Mesodermal cell (in vitro differentiated cells): ENCODE data around the gene SYT9.

Experiments
- H3K27ac ChIP-seq: 2 replicates; pipeline ENCODE4 v1.7.0; 2013; ENCODE audit warnings: mild to moderate bottlenecking, low read depth, low read length, moderate library complexity; ENCODE audit not compliant: severe bottlenecking
- H3K36me3 ChIP-seq: 2 replicates; pipeline ENCODE4 v1.7.1; 2013; ENCODE audit warnings: mild to moderate bottlenecking, low read length, moderate library complexity; ENCODE audit not compliant: control insufficient read depth, insufficient read depth
- H3K4me1 ChIP-seq: one replicate; pipeline ENCODE4 v1.7.1; 2013; ENCODE audit warnings: mild to moderate bottlenecking, low read length; ENCODE audit not compliant: insufficient read depth, control insufficient read depth, poor library complexity, severe bottlenecking
- H3K4me3 ChIP-seq: 2 replicates; pipeline ENCODE4 v1.7.0; 2013; ENCODE audit warnings: low read length, control low read depth, mild to moderate bottlenecking; ENCODE audit not compliant: insufficient read depth, poor library complexity, severe bottlenecking; ENCODE audit errors: extremely low read depth
- H3K9me3 ChIP-seq: 2 replicates; pipeline ENCODE4 v1.7.1; 2013; ENCODE audit warnings: mild to moderate bottlenecking, low read length, moderate library complexity; ENCODE audit not compliant: control insufficient read depth
- WGBS, 2 experiments: methylation state at CpG; one replicate each; pipeline ENCODE4 v1.1.5; 2013; ENCODE audit warnings: missing lambda C conversion rate in 2 of 2; ENCODE audit not compliant: insufficient coverage in 2 of 2; 5-methylcytosine and 5-hydroxymethylcytosine counted together

Gene SYT9

DNA sequence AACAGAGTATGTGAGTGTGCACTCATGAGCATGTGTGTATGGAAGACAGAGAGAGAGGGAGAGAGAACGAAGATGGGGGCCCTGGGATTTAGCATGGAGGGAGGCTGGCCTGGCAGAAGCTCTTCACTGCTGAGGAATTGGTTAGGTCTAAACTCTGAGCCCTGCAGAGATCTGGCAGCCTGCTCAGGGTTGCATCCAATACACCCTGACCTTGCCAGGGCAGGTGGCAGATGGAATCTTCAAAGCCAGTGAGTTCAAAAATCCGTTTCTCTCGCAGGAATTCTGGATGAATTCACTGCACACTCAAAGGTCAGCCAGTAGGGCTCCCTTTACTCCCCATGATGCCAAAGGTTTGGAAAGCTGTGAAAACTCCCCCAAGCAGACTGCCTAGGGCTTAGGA lies 172.2 kb downstream of the SYT9 start:
- no peaks in the 10 kb centered on the region for H3K4me1 ChIP-seq
- H3K9me3 ChIP-seq: no peaks in the 10 kb centered on the region
- H3K36me3 ChIP-seq: no peaks in the 10 kb centered on the region
- H3K4me3 ChIP-seq: no peak overlapping the region
- 90 to 93% methylated on average over 3 of the region's 3 CpGs for WGBS, 2 experiments
- no peak overlapping the region for H3K27ac ChIP-seq

DNA sequence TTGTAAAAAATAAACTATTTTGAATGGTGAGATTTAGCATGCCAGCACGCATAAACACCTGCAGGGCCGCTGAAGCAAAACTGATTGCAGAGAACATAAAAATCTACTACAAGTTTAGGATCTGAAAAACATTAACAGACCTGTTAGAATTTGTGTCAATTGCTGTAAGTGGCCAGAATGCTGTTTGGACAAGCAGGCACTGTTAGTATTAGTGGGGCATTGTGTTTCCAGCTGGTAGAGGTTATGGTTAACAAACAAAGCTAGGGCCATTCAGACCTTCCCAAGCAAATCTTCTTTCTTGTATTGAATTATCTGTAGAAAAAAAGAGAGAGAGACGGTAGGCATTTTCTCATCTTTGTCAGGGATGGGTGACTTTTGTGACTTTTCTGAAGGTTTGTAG lies 176.0 kb downstream of the SYT9 start:
- Histone ChIP-seq H3K36me3 (no peaks in the 10 kb centered on the region), H3K9me3 (no peaks in the 10 kb centered on the region), H3K4me3 (no peak overlapping the region), H3K27ac (no peak overlapping the region), H3K4me1 (no peaks in the 10 kb centered on the region)
- WGBS, 2 experiments: 100% methylated on average over 1 of the region's 3 CpGs; no CpG with 5 or more reads in 1 of the 2 experiments

DNA sequence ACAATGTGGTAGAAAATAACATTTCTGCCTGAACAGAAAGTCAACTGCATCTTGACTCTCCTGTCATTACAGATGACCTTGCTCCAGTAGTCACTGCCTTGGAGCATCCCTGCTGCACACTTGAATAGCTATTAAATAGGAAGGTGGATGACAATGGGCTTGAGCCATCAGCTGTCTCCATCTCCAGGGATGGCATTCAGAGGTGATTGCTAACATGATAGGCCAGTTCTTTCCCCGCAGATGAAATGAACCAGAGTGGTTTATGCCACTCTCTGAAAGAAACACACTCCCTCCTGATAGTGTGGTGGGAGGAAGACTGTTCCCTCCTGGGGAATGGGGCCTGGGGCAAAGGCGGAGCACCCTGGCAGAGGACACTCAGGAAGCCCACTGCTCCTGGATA lies 176.5 kb downstream of the SYT9 start:
- no peak overlapping the region for H3K27ac ChIP-seq
- WGBS, 2 experiments: no CpG with 5 or more reads among the region's 2 CpGs
- H3K9me3 ChIP-seq: no peaks in the 10 kb centered on the region
- no peaks in the 10 kb centered on the region for H3K36me3 ChIP-seq
- H3K4me1 ChIP-seq: no peaks in the 10 kb centered on the region
- no peak overlapping the region for H3K4me3 ChIP-seq

DNA sequence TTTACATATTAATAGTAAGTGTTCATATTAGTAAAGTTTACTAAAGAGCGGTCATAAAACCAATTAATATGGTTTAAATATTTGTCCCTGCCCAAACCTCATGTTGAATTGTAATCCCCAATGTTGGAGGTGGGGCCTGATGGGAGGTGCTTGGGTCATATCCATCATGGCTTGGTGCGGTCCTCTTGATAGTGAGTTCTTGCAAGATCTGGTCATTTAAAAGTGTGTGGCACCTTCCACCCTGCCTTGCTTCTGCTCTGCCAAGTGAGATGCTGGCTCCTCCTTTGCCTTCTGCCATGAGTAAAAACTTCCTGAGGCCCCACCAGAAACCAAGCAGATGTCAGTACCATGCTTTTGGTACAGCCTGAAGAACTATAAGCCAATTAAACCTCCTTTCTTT lies 178.8 kb downstream of the SYT9 start:
- WGBS, 2 experiments: 100% methylated on average over 1 of the region's 2 CpGs; no CpG with 5 or more reads in 1 of the 2 experiments
- H3K9me3 ChIP-seq: no peaks in the 10 kb centered on the region
- no peak overlapping the region for H3K4me3 ChIP-seq
- H3K36me3 ChIP-seq: no peaks in the 10 kb centered on the region
- no peaks in the 10 kb centered on the region for H3K4me1 ChIP-seq
- no peak overlapping the region for H3K27ac ChIP-seq

DNA sequence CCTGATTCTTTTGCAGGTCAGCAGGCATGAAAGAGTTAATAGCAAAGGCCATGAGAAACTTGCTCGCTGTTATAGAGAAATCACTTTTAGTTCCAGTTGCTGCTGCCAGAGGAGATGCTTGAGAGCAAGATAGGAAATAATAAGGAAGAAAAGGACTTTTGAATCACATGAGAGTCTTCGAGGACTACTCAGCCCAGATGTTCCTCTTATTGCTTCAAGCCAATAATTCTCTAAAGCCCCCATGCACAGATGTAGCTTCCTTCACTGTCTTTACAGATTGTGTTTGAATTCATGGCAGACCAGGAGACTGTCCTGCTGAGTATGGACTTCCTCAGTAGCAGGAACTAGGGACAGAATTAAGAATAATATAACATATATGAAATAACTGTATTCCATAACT lies 183.5 kb downstream of the SYT9 start:
- H3K4me1 ChIP-seq: no peaks in the 10 kb centered on the region
- H3K4me3 ChIP-seq: no peak overlapping the region
- H3K27ac ChIP-seq: no peak overlapping the region
- no peaks in the 10 kb centered on the region for H3K36me3 ChIP-seq
- H3K9me3 ChIP-seq: no peaks in the 10 kb centered on the region
- 43 to 63% methylated on average over 1 of the region's 2 CpGs for WGBS, 2 experiments

DNA sequence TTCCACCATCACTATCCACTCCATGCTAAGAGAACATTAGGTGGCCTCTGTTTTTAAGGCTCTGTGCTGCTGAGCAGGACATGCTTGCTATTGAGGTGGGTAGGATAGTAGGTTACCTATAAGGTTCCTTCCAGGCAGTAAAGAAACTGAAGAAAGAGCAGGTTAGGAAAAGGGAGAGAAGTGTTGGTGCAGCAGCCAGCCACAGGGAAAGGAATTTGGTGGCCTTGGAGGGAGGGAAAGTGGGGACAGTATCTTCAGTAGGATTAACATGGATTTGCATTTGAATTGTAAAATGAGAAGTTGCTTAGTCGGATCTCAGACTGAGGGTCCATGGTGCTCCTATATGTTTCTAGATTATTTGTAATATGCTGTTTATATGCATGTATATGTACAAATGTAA lies 184.4 kb downstream of the SYT9 start:
- WGBS, 2 experiments: 67% methylated on average over 1 of the region's 1 CpG; no CpG with 5 or more reads in 1 of the 2 experiments
- Histone ChIP-seq H3K4me1 (no peaks in the 10 kb centered on the region), H3K9me3 (no peaks in the 10 kb centered on the region), H3K36me3 (no peaks in the 10 kb centered on the region), H3K27ac (no peak overlapping the region), H3K4me3 (no peak overlapping the region)

DNA sequence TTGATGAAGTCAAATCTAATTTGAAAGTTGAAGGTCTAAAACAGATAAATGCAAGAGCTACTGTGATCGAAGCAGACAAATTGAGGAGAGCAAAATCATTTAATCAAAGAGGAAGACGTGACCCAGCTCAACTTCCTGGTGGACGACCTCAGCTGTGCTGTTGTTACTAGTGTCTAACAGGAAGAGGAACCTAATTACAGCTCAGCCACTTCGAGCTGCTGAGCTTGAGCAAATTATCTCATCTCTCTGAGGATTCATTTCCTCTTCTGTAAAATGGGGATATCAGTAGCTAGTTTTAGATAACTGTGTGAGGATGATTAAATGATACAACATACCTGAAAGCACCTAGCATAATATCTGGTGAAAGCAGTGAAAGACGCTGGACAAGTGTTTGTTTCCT lies 185.0 kb downstream of the SYT9 start:
- no peaks in the 10 kb centered on the region for H3K4me1 ChIP-seq
- H3K27ac ChIP-seq: no peak overlapping the region
- H3K9me3 ChIP-seq: no peaks in the 10 kb centered on the region
- H3K4me3 ChIP-seq: no peak overlapping the region
- no peaks in the 10 kb centered on the region for H3K36me3 ChIP-seq
- WGBS, 2 experiments: 61 to 82% methylated on average over 2 to 3 of the region's 5 CpGs

DNA sequence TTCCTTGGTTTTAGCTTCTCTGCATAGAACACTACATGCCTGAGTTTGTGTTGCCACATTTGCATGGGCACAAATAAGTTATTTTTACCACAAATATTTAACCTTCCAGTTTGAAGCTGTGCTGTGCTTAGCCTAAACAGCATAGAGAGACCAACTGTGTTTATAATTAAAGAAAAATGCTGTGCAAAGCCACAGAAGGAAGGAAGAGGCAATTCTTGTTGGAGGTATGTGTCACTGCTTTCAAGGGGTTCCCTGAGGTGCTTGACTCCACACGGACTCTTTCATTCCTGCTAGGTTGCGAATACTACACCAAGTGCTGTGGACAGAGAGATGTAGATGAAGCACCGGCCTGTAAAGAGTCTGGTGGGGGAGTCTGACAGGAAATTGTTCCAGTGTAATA lies 186.0 kb downstream of the SYT9 start:
- Histone ChIP-seq H3K27ac (no peak overlapping the region), H3K9me3 (no peaks in the 10 kb centered on the region), H3K4me1 (no peaks in the 10 kb centered on the region), H3K4me3 (no peak overlapping the region), H3K36me3 (no peaks in the 10 kb centered on the region)
- WGBS, 2 experiments: 84 to 96% methylated on average over 3 of the region's 3 CpGs

DNA sequence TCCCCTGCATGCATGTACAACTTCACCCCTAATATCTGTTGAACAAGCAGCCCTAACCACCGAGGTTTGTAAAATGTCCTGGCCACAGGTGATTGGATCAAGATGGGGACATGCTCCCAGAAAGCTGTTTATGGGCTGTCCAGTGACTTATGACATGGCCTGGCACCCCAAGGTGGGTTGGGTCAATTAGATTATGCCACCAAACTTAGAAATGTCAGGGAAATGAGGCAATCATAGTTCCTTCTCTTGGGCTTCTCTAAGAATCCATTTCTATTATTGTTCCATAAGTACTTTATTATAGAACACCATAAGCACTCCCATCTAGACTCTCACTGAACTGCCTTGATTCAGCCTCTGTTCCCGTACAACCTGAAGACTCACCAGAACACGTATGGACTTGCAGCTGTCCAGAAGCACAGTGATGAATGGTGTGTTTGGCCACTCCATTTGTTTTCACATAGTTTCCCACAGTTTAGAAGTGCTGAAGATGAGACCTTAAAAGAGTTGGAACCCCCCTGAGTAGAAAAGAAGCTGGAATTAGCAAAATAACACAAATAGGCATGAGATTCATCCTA lies 188.1 kb downstream of the SYT9 start:
- Histone ChIP-seq H3K27ac (no peak overlapping the region), H3K4me1 (peaks cover 5% of the 10 kb centered on the region), H3K9me3 (no peaks in the 10 kb centered on the region), H3K4me3 (no peak overlapping the region), H3K36me3 (no peaks in the 10 kb centered on the region)
- 83 to 100% methylated on average over 2 of the region's 3 CpGs for WGBS, 2 experiments

DNA sequence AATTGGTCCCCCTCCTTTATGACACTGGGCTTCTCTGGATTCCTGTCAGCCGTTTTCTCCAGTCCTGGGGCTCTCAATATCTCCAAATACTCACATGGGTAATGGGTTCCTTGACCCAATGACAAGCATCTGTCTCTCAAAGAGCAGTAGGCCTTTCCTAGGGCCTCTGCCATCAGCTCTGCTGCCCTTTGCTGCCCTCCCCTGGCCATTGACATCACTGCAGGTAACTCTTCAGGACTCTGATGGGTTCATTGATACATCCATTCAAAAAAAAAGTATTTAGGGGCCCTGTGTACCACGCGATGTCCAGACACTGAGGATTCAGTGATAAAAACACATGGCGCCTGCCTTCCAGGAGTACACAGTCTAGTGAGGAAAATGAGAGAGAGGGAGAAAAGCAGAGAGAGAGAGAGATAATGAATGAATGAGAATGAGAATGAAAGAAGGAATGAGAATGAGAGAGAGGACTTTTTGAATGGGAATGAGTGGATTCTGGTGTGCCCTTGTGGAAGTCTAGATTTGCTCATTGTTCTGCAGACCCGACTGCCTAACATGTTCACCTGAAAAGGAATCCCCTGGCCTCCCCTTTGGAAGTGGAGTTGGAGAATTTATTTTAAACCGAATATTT lies 191.0 kb downstream of the SYT9 start:
- Histone ChIP-seq H3K4me1 (peaks cover 5% of the 10 kb centered on the region), H3K27ac (no peak overlapping the region), H3K36me3 (no peaks in the 10 kb centered on the region), H3K9me3 (no peaks in the 10 kb centered on the region), H3K4me3 (no peak overlapping the region)
- 14 to 18% methylated on average over 4 of the region's 6 CpGs for WGBS, 2 experiments
